Inflammatory macrophage (primary cell): ENCODE results near the gene KLHL11.
"Not testable (repeated sequence)": the region's sequence is repeated elsewhere in the genome, so short reads cannot be mapped to it uniquely, and the experiment has no call there.

Experiments used
- DNase-seq, 2 donors: peaks; one replicate each; pipeline ENCODE4 v3.0.0-alpha.2; 2020 to 2022

KLHL11 gene

DNA sequence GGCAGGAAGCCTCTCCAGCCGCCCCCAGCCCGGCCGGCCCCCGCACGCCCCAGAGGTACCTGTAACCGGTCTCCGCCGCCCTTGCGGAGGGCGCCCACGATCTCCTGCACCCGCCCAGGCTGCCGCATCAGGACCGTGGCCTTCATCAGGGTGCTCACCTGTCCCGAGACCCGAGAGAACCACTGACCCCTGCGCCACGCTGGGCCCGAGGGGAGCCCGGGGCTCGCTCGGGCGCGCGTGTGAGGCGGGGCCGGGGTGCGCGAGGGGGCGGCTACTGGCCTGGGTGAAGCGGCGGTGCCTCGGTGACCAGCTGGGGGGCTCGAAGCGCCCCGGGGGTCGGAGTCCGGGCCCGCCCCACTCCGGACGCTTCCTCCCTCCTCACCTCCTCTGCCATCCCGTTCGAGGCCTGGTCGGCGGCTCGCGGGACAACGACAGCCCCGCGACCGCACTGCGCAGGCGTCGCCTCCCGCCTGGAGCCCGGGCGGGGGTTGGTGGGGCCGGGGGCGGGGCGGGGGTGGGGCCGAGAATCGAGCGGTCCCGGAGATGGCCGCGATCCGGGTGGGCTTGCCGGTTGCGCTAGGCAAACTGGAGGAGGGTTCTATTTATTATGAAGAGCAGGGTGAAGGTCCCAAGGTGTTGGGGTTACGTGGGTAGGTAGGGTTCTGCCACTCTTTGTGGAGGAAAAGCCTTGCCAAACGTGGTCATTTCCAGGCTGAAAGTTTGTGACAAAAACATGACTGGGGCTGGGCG is 29.2 kb downstream of the KLHL11 start, which contains the start of gene NT5C3B:
NT5C3B (minus strand) TSS at position 433 of the 750 bp plus-strand sequence; CDS start at position 394, 39 bp downstream.
- peak in 1 of 2 donors; percentile 10 for DNase-seq

GRCh38 chr17:41835214-41835799 is 29.9 kb downstream of the KLHL11 start:
- DNase-seq, result peak; percentile 24 to 40

DNA sequence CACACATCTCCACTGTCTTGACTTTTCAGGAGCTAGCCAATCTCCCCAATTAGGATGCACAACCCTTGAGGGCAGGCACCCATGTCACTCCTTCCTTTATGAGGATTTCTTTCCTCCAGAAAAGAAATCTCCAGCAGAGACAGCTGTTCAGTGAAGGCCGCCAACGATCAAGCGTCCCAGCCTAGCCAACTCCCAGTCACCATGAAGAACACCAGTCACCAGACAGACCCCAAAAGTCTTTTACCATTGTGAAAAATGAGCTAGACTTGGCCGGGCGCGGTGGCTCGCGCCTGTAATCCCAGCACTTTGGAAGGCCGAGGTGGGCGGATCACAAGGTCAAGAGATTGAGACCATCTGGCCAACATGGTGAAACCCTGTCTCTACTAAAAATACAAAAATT is 35.3 kb downstream of the KLHL11 start:
- not testable (repeated sequence) for DNase-seq

DNA sequence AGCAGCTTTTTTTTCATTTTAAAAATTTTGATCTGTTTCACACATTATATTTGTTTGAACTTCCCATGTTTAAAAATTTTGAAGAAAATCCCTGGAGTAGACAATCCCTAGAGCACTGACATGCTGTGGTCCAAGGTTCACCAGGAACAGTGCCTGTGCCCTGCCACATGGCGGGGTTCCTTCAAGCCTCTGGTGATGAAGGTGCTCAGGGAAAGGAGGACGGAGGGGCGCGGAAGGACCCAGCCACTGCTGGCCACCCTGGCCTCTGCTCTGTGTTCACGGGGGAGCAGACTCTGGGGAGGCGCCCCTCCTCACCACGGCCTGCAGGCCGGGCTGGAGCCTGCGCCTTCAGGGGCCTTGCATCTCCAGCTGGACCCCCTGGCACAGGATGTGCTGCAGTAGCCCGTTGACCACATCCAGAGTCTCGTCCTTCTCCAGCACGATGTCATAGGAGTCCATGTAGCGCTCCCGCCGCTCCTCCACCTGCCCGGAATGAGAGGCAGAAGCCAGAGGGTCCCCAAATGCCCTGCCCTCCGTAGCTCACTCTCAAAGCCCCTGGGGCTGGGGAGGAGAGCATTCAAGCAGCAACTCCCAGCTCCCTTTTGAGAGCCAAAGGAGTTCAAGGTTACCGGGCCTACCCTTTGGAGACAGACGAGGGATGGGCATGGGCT is 39.9 kb downstream of the KLHL11 start:
- no peak for DNase-seq

- DNase-seq, result no peak
These were observed 41.1 kb downstream of the KLHL11 start for GRCh38 chr17:41824086-41824485.

DNA sequence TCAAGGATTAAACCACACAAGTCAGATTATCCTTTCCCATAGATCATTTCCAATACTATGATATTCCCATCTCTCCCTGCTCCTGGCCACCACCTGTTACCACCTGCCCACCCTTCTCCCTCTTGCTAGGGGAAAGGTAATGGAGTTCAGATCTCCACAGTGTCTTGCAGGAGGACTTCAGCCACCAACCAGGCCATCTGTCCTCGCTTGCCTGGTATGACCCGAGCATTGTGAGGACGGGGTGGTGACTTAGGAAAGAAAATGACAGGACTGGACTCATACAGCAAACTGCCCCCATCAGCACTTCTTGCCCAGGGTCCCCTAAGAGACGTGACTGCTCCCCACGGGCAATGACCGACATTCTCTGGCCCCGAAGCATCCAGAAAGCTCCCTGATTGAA is 41.6 kb downstream of the KLHL11 start:
- DNase-seq, result no peak

DNA sequence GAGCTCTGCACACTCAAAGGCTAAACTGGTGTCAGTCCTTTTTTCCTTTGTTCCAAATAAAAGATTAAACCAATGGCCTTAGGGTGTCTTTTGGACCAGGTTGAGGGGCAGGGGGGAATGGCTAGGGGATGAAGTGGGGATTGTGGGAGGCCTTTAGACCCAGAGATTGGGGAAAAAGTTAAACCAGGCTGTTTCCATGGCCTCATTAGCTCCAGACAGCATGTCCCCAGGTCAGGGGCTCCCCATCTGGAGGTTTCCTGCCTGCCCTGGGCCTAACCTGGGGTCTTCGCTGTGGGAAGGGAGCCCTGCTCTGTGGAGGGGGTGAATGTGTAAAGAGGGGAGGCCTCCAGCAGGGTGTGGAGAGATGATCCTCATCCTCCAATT is 42.1 kb downstream of the KLHL11 start:
- no peak for DNase-seq

DNA sequence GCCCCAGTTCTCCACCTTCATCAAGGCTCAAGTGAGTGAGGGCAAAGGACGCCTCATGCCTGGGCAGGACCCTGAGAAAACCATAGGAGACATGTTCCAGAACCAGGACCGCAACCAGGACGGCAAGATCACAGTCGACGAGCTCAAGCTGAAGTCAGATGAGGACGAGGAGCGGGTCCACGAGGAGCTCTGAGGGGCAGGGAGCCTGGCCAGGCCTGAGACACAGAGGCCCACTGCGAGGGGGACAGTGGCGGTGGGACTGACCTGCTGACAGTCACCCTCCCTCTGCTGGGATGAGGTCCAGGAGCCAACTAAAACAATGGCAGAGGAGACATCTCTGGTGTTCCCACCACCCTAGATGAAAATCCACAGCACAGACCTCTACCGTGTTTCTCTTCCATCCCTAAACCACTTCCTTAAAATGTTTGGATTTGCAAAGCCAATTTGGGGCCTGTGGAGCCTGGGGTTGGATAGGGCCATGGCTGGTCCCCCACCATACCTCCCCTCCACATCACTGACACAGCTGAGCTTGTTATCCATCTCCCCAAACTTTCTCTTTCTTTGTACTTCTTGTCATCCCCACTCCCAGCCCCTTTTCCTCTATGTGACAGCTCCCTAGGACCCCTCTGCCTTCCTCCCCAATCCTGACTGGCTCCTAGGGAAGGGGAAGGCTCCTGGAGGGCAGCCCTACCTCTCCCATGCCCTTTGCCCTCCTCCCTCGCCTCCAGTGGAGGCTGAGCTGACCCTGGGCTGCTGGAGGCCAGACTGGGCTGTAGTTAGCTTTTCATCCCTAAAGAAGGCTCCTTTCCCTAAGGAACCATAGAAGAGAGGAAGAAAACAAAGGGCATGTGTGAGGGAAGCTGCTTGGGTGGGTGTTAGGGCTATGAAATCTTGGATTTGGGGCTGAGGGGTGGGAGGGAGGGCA is 42.7 kb downstream of the KLHL11 start:
- no peak for DNase-seq

DNA sequence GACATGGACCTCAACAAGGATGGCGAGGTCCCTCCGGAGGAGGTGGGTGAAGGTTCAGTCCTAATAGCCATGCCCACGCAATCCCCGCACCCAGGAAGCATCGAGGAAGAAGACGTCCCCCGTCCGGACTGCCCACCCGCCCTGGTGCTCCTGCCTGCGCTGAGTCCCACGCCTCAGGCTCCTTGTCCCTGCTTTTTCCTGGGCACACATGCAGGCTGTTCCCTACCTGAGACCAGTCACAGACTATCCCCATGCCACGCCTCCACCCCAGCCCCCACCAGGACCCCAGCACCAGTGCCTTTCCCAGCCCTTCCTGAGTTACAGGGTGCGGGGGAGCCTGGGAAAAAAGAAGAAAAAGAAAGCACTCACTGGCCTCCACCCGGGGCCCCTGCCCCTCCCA is 43.4 kb downstream of the KLHL11 start:
- DNase-seq, result no peak

GRCh38 chr17:41818024-41818423 is 47.2 kb downstream of the KLHL11 start:
- DNase-seq, result no peak

DNA sequence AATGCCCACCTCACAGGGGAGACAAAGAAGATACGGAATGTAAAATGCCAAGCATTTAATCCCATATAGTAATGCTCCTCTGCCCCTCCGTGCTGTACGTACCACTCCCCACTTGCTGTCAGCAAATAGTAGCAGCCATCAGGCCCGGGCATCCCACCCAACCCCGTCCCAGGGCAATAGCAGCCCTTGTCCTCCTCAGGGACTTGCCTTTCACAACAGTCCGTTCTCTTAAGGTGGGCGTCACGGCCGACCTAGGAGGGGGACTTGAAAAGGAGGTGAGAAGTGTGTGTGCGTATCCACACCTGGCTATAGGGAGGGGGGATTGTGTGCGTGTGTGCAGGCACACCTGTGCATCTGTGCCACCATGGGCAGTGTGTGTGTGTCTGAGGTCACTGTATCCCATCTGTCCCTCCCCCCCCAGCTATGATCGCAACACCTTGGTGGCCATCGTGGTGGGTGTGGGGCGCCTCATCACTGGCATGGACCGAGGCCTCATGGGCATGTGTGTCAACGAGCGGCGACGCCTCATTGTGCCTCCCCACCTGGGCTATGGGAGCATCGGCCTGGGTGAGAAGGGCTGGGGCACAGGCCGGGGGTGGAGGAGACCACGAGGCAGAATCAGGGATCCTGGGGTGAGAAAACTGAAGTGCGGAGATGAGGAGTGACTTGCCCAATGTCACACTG is 48.4 kb downstream of the KLHL11 start:
- DNase-seq, result no peak

DNA sequence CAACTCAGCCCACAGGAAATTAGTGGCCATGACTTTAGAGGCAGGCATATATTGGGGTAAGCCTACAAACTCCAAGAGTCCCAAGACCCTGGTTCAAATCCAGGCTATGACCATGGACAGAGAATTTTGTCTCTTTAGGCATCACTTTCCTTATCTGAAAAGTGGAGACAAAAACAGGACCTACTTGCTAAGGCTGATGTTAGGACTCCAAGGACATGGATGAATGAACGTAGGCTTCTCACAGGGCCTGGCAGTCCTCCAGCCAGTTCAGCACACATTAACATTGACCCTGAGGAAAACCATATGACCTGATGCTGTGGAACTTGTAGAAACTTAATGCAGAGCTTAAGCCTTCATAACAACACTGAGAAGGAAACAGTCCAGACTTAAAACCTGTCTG is 51.0 kb downstream of the KLHL11 start:
- DNase-seq, result no peak

- no peak for DNase-seq
These were observed 51.5 kb downstream of the KLHL11 start for GRCh38 chr17:41813699-41814124.

GRCh38 chr17:41813152-41813680 is 52.0 kb downstream of the KLHL11 start:
- DNase-seq, result no peak

- no peak for DNase-seq
These were observed 52.7 kb downstream of the KLHL11 start, which contains the start of gene FKBP10 for GRCh38 chr17:41812381-41813151. Gene FKBP10, plus strand, starts transcription at chr17:41813004. Its CDS starts 31 bp downstream, at chr17:41813035.

DNA sequence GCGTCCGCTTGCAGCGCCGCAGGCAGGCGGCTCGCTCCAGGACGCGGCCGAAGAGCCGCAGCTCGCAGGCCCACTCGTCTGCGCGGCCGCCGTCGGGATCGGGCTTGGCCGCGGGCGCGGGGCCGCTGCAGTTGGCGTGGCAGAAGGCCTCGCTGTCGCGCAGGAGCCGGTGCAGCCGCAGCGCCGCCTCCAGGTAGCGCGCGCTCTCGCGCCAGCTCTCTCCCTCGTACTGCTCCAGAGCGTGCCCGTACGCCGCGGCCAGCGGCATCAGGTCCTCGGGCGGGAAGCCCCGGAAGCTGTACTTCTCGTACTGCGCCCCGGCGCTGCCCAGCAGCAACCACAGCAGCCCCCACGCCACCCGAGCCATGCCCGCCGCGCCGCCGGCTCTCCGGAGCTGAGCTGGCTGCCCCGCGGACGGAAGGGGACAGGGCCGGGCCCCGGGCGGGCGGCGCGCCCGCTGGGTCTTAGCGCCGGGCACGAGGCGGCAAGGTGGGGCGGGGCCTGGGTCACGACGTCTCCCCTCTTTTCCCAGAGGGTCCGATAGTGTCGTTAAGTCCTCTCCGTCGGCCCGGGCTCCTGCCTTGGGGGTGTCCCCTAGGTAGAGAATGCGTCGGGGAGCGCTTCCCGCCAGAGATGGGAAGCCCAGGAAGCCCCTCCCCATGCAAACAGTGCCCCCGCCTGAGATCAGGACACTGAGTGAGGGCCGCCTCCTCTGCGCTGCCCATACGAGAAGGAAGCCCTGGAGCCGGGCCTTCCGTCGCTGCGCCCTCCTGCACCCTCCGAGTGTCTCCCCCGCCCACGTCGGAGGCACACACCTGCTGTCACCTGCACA is 53.5 kb downstream of the KLHL11 start, which contains the start of gene P3H4:
P3H4 (minus strand) TSS at position 401 of the 832 bp plus-strand sequence; CDS start at position 367, 34 bp downstream.
- peak; percentile 37 to 67 for DNase-seq

GRCh38 chr17:41810659-41811548 is 54.3 kb downstream of the KLHL11 start:
- DNase-seq, result no peak

DNA sequence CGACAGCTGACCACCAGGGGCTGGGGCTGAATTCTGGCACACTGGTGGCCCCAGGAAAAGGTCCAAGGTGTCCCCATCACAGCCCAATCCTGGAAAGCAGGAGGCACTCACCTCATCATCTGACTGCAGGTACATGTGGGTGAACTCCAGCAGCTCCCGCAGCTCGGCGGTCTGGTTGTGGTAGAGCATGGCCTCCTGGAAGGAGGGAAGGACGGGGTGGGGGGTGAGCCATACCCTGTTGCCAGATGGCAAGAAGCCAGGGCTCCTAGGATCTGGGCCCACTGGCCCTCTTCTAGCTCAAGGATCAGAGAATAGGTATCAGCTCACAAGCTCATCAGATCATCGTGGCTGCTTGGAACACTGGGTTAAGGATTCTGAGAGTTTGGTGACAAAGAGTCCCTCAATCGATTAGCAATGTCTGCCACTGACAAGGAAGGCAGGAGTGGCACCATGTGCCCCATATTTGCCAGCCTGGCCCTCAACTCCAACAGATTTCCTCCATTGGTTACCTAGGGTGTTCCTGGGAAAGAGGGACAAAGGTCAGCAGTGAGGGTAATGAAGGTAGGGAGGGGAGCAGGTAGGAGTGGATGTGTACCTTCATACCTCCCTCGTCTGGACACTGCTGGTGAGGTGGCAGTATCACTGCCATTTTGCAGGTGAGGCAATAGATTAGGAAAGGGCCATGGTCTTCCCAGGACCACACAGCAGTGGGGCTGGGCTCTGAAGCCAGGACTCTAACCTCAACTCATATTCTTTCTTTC is 58.4 kb downstream of the KLHL11 start:
- DNase-seq, result no peak
